ENCODE data around the gene CX3CL1.

DNA sequence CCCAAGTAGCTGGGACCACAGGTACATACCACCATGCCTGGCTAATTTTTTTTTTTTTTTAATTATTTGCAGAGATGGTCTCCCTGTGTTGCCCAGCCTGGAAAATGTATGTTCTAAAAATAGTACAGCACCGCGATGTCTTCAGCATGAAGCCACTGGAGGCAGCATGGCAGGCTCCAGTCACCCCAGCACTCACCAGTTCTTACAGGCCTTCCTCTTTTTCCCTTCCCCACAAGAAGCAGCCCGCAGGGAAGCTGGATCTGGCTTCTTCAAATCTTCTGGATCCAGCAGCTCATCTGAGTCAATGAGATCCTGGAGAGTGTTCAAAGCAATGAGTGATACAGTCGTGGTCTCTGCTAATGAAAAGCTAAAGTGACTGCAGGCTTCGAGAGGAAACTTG, 58.7 kb downstream of the CX3CL1 start:
- TF ChIP-seq, protein P1, sequence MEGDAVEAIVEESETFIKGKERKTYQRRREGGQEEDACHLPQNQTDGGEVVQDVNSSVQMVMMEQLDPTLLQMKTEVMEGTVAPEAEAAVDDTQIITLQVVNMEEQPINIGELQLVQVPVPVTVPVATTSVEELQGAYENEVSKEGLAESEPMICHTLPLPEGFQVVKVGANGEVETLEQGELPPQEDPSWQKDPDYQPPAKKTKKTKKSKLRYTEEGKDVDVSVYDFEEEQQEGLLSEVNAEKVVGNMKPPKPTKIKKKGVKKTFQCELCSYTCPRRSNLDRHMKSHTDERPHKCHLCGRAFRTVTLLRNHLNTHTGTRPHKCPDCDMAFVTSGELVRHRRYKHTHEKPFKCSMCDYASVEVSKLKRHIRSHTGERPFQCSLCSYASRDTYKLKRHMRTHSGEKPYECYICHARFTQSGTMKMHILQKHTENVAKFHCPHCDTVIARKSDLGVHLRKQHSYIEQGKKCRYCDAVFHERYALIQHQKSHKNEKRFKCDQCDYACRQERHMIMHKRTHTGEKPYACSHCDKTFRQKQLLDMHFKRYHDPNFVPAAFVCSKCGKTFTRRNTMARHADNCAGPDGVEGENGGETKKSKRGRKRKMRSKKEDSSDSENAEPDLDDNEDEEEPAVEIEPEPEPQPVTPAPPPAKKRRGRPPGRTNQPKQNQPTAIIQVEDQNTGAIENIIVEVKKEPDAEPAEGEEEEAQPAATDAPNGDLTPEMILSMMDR (IDR thresholded peaks at IDR 0.05) = no peak
- TF ChIP-seq POLR2A (IDR thresholded peaks at IDR 0.05) = no peak

All from breast epithelium (tissue), 3 donors.